Keratinocyte (primary cell): ENCODE results near the gene VAV2. TPM values are rescaled to one million over a fixed set of nuclear protein-coding genes. Genes with fewer than 3 reads are reported as not detected.

Experiments
- DNase-seq: peaks from one replicate; pipeline ENCODE4 v3.0.0-alpha.2; 2011; ENCODE audit warnings: low read depth, missing footprints, low spot score
- FAIRE-seq: peaks from 2 replicates; lab custom pipeline; 2011; peaks lifted over from hg19 to GRCh38; lab: Jason Lieb, UNC
- H2AFZ ChIP-seq: 2 replicates; pipeline ENCODE4 v1.6.0; 2012; ENCODE audit warnings: low read length, control low read depth, inconsistent platforms; ENCODE audit not compliant: control insufficient read depth
- H3K27ac ChIP-seq: 2 replicates; pipeline ENCODE4 v1.5.1; 2011; ENCODE audit warnings: low read length; ENCODE audit not compliant: control insufficient read depth, insufficient read depth
- H3K27me3 ChIP-seq: 3 replicates; pipeline ENCODE4 v1.6.0; 2011; ENCODE audit warnings: low read length; ENCODE audit not compliant: control insufficient read depth, insufficient read depth; ENCODE audit errors: extremely low read depth
- H3K36me3 ChIP-seq, 2 experiments: 2 replicates in 1 of 2; 3 replicates in 1 of 2; pipeline ENCODE4 v1.5.1; 2011; ENCODE audit warnings: low read length in 2 of 2, mild to moderate bottlenecking in 1 of 2; ENCODE audit not compliant: control insufficient read depth in 2 of 2, insufficient read depth in 2 of 2; ENCODE audit errors: extremely low read depth in 1 of 2
- H3K4me1 ChIP-seq: 3 replicates; pipeline ENCODE4 v1.5.1; 2011; ENCODE audit warnings: low read length; ENCODE audit not compliant: control insufficient read depth, insufficient read depth; ENCODE audit errors: extremely low read depth
- H3K4me2 ChIP-seq: 3 replicates; pipeline ENCODE4 v1.6.0; 2011; ENCODE audit warnings: low read depth, low read length; ENCODE audit not compliant: control insufficient read depth, insufficient read depth; ENCODE audit errors: extremely low read depth
- H3K4me3 ChIP-seq, 3 experiments: fragments of 200-600 bp in 1 of 3; sonication (generic) in 1 of 3; 2 replicates in 2 of 3; 3 replicates in 1 of 3; pipeline ENCODE4 v1.5.1; 2011 to 2016; ENCODE audit warnings: low read length in 3 of 3, mild to moderate bottlenecking in 3 of 3, control low read depth in 2 of 3, inconsistent platforms in 1 of 3, low read depth in 1 of 3, mixed read lengths in 1 of 3, mixed run types in 1 of 3, moderate library complexity in 1 of 3; ENCODE audit not compliant: control insufficient read depth in 2 of 3, insufficient read depth in 2 of 3; ENCODE audit errors: extremely low read depth in 1 of 3
- H3K79me2 ChIP-seq: 2 replicates; pipeline ENCODE4 v1.6.0; 2012; ENCODE audit warnings: low read length; ENCODE audit not compliant: control insufficient read depth, insufficient read depth
- H3K9ac ChIP-seq: 3 replicates; pipeline ENCODE4 v1.6.0; 2011; ENCODE audit warnings: low read length; ENCODE audit not compliant: control insufficient read depth, insufficient read depth; ENCODE audit errors: extremely low read depth
- H3K9me1 ChIP-seq: 3 replicates; pipeline ENCODE4 v1.6.0; 2011; ENCODE audit warnings: low read length; ENCODE audit not compliant: control insufficient read depth, insufficient read depth; ENCODE audit errors: extremely low read depth
- H3K9me3 ChIP-seq: 2 replicates; pipeline ENCODE4 v1.5.1; 2012; ENCODE audit warnings: low read depth, low read length; ENCODE audit not compliant: control insufficient read depth
- H4K20me1 ChIP-seq: 3 replicates; pipeline ENCODE4 v1.6.0; 2011; ENCODE audit warnings: low read length; ENCODE audit not compliant: control insufficient read depth, insufficient read depth; ENCODE audit errors: extremely low read depth
- CTCF ChIP-seq, 3 experiments: IDR thresholded peaks in 1 of 3; conservative IDR thresholded peaks in 1 of 3; optimal IDR thresholded peaks in 1 of 3; 2 replicates in 2 of 3; 3 replicates in 1 of 3; pipeline versions ENCODE3 to v1.5.1; 2011; ENCODE audit warnings: low read length in 3 of 3, mild to moderate bottlenecking in 3 of 3, moderate library complexity in 2 of 3, control low read depth in 1 of 3, inconsistent platforms in 1 of 3; ENCODE audit not compliant: insufficient read depth in 2 of 3; ENCODE audit errors: extremely low read depth in 1 of 3
- EZH2 ChIP-seq: IDR thresholded peaks from one replicate; pipeline ENCODE4 v1.6.1; 2012; ENCODE audit warnings: inconsistent platforms, mild to moderate bottlenecking, low read length, moderate library complexity
- dilution Hi-C: fragments of 300-500 bp; cut with MboI; formaldehyde crosslinking; loops from one replicate; pipeline ENCODE4 v1.7.0; 2020; ENCODE audit warnings: low sequenced_read_pairs; ENCODE audit not compliant: extremely low pct_ligation_motif_present
- polyA plus RNA-seq, 5 experiments: library from polyadenylated mRNA; depleted of rRNA in 3 of 5; stranded (reverse) in 3 of 5; stranded (forward) in 1 of 5; unstranded in 1 of 5; fragments of >200 nt; gene quantifications; 1 replicate in 1 of 5; 2 replicates in 3 of 5; 3 replicates in 1 of 5; pipeline versions ENCODE4 v1.2.1 to v1.2.3, GENCODE V29; 2011 to 2012; ENCODE audit warnings: missing spikeins in 2 of 5, low read depth in 1 of 5, low replicate concordance in 1 of 5

The VAV2 gene
- polyA plus RNA-seq, 1 donor (not counting 4 experiments of a cell fraction or from before 2014, with no cell fraction given): 16.4 TPM

DNA sequence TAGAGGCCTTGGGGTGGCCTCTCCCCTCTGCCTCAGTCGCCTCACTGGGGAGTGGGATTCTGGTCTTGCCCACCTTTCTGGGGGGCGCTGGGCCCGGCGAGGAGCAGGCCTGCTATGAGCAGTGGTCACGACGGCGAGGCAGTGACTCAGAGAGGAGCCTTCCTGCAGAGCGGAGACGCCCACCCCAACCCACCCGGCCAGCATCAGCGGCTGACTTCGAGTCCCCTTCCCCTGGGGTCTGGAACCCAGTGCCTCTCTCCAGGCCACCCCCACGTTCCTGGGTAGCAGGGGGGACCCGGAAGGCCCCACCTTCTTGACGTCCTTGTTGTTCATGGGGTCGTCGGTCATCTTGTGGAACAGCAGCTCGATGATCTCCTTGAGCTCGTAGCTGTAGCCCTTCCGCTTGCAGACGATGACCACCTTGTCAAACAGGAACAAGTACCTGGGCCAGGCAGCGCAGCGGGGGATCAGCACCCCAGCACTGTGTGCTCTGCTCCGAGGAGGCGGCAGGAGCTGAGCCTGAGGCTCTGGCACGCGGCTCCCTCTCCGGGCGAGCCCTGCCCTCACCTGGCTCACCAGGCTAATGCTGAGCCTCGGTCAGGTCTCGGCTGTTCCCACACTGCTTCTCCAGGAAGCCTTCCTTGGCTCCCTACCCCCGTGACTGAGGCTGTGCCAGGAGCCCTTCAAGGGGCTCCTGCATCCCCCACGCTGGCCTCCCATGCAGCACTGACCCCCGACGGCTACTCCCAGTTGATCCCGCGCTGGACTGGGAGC, 203.9 kb downstream of the VAV2 start:
- Histone ChIP-seq H3K9ac (no peak overlapping the region), H3K27ac (no peak overlapping the region)
- dilution Hi-C loops: no loop called here

DNA sequence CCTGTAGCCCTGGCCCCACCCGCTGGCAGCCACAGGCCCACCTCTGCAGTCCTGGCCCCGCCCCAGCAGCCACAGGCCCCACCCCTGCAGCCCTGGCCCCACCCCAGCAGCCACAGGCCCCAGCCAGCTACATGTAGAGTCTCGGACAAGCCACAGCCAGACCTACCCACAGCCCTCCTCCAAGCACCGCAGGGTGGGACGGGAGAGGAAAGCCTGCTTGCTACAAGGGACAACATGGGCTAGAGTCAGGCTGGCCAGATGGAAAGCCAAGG, 204.4 kb downstream of the VAV2 start:
- Histone ChIP-seq H3K9ac (no peak overlapping the region), H3K4me1 (no peaks in the 10 kb centered on the region), H3K4me3 (no peak overlapping the region), H3K27ac (no peak overlapping the region), H3K4me2 (no peak overlapping the region), H3K9me1 (no peaks in the 10 kb centered on the region), H2AFZ (no peak overlapping the region), H3K79me2 (no peaks in the 10 kb centered on the region), H4K20me1 (no peaks in the 10 kb centered on the region), H3K36me3 (peaks cover 33 to 48% of the 10 kb centered on the region in 2 experiments), H3K9me3 (no peaks in the 10 kb centered on the region), H3K27me3 (no peaks in the 10 kb centered on the region)
- FAIRE-seq (no peak), DNase-seq (no peak)
- dilution Hi-C loops: no loop called here
- TF ChIP-seq EZH2 (no peak), CTCF (optimal IDR thresholded peaks at IDR 0.05 in 1 of 3, IDR thresholded peaks at IDR 0.05 in 1 of 3, conservative IDR thresholded peaks at IDR 0.05 in 1 of 3; ENCODE audit: extremely low read depth in 1 of 3, insufficient read depth in 2 of 3, low read length in 3 of 3) (no peak)

More for the DNA sequence above, 203.9 kb downstream of the VAV2 start:
- Histone ChIP-seq H3K79me2 (no peaks in the 10 kb centered on the region), H3K4me1 (no peaks in the 10 kb centered on the region), H3K9me1 (no peaks in the 10 kb centered on the region), H4K20me1 (no peaks in the 10 kb centered on the region), H3K4me3 (no peak overlapping the region), H3K9me3 (no peaks in the 10 kb centered on the region), H2AFZ (no peak overlapping the region), H3K27me3 (no peaks in the 10 kb centered on the region), H3K36me3 (peaks cover 28 to 44% of the 10 kb centered on the region in 2 experiments), H3K4me2 (no peak overlapping the region)
- TF ChIP-seq CTCF (optimal IDR thresholded peaks at IDR 0.05 in 1 of 3, IDR thresholded peaks at IDR 0.05 in 1 of 3, conservative IDR thresholded peaks at IDR 0.05 in 1 of 3; ENCODE audit: extremely low read depth in 1 of 3, insufficient read depth in 2 of 3, low read length in 3 of 3): no peak
- no peak for TF ChIP-seq EZH2
- DNase-seq (no peak), FAIRE-seq (no peak)
